ENCODE results near the gene PATZ1.

The PATZ1 gene

GRCh38 chr22:31327806-31328543 lies 18.2 kb downstream of the PATZ1 start:
- DNase-seq: no peak
- H3K27ac ChIP-seq (ENCODE audit: low read length): no peak overlapping the region
- no peak overlapping the region for H3K9ac ChIP-seq (ENCODE audit: low read depth, low read length)
- no peak overlapping the region for H3K4me3 ChIP-seq (ENCODE audit: low read depth in 1 of 2, low read length in 2 of 2)
- no peak overlapping the region for H2AFZ ChIP-seq (ENCODE audit: low read depth, low read length)
- no peaks in the 10 kb centered on the region for H3K27me3 ChIP-seq (ENCODE audit: insufficient read depth, low read length, poor library complexity)
- H3K4me2 ChIP-seq (ENCODE audit: insufficient read depth, low read length): no peak overlapping the region
- peaks cover 34% of the 10 kb centered on the region for H3K79me2 ChIP-seq (ENCODE audit: insufficient read depth, low read length)
- H3K4me1 ChIP-seq (ENCODE audit: insufficient read depth, low read length): no peaks in the 10 kb centered on the region
- peaks cover 58% of the 10 kb centered on the region for H4K20me1 ChIP-seq (ENCODE audit: insufficient read depth, low read length)
- peaks cover 91% of the 10 kb centered on the region for H3K36me3 ChIP-seq (ENCODE audit: insufficient read depth, low read length)
- ATAC-seq (ENCODE audit: insufficient read depth, low read depth): no peak
- no peaks in the 10 kb centered on the region for H3K9me3 ChIP-seq (ENCODE audit: insufficient read depth, low read length, severe bottlenecking)
- TF ChIP-seq EZH2 (IDR thresholded peaks at IDR 0.05; ENCODE audit: borderline replicate concordance, low read depth, low read length, severe bottlenecking) (no peak), CTCF (IDR thresholded peaks at IDR 0.05; ENCODE audit: borderline replicate concordance, extremely low read depth, low read length, poor library complexity, severe bottlenecking) (no peak)

- no peak overlapping the region for H3K4me3 ChIP-seq (ENCODE audit: low read depth in 1 of 2, low read length in 2 of 2)
- peaks cover 47% of the 10 kb centered on the region for H4K20me1 ChIP-seq (ENCODE audit: insufficient read depth, low read length)
- peaks cover 23% of the 10 kb centered on the region for H3K79me2 ChIP-seq (ENCODE audit: insufficient read depth, low read length)
- DNase-seq: no peak
- no peak overlapping the region for H3K27ac ChIP-seq (ENCODE audit: low read length)
- H3K36me3 ChIP-seq (ENCODE audit: insufficient read depth, low read length): peaks cover 81% of the 10 kb centered on the region
- no peaks in the 10 kb centered on the region for H3K27me3 ChIP-seq (ENCODE audit: insufficient read depth, low read length, poor library complexity)
- TF ChIP-seq CTCF (IDR thresholded peaks at IDR 0.05; ENCODE audit: borderline replicate concordance, extremely low read depth, low read length, poor library complexity, severe bottlenecking) (no peak), EZH2 (IDR thresholded peaks at IDR 0.05; ENCODE audit: borderline replicate concordance, low read depth, low read length, severe bottlenecking) (no peak)
- no peak overlapping the region for H3K4me2 ChIP-seq (ENCODE audit: insufficient read depth, low read length)
- H2AFZ ChIP-seq (ENCODE audit: low read depth, low read length): no peak overlapping the region
- no peaks in the 10 kb centered on the region for H3K9me3 ChIP-seq (ENCODE audit: insufficient read depth, low read length, severe bottlenecking)
- no peak for ATAC-seq (ENCODE audit: insufficient read depth, low read depth)
- no peaks in the 10 kb centered on the region for H3K4me1 ChIP-seq (ENCODE audit: insufficient read depth, low read length)
- no peak overlapping the region for H3K9ac ChIP-seq (ENCODE audit: low read depth, low read length)
Measured at GRCh38 chr22:31326877-31327276, 19.3 kb downstream of the PATZ1 start.

GRCh38 chr22:31323578-31324550 lies 22.3 kb downstream of the PATZ1 start:
- Histone ChIP-seq H3K4me1 (ENCODE audit: insufficient read depth, low read length) (no peaks in the 10 kb centered on the region), H3K79me2 (ENCODE audit: insufficient read depth, low read length) (no peaks in the 10 kb centered on the region), H2AFZ (ENCODE audit: low read depth, low read length) (no peak overlapping the region), H3K36me3 (ENCODE audit: insufficient read depth, low read length) (peaks cover 54% of the 10 kb centered on the region), H3K9ac (ENCODE audit: low read depth, low read length) (no peak overlapping the region), H4K20me1 (ENCODE audit: insufficient read depth, low read length) (peaks cover 22% of the 10 kb centered on the region), H3K9me3 (ENCODE audit: insufficient read depth, low read length, severe bottlenecking) (no peaks in the 10 kb centered on the region), H3K4me3 (ENCODE audit: low read depth in 1 of 2, low read length in 2 of 2) (no peak overlapping the region), H3K4me2 (ENCODE audit: insufficient read depth, low read length) (no peak overlapping the region), H3K27ac (ENCODE audit: low read length) (no peak overlapping the region), H3K27me3 (ENCODE audit: insufficient read depth, low read length, poor library complexity) (no peaks in the 10 kb centered on the region)
- DNase-seq (no peak), ATAC-seq (ENCODE audit: insufficient read depth, low read depth) (no peak)
- no peak for TF ChIP-seq CTCF (IDR thresholded peaks at IDR 0.05; ENCODE audit: borderline replicate concordance, extremely low read depth, low read length, poor library complexity, severe bottlenecking)
- TF ChIP-seq EZH2 (IDR thresholded peaks at IDR 0.05; ENCODE audit: borderline replicate concordance, low read depth, low read length, severe bottlenecking): no peak

All from DND-41 (cell line).